Stimulated activated CD4-positive, alpha-beta T cell treated with anti-CD3 and anti-CD28 coated beads, Interleukin-4, amount 100 ng/mL, for 1 hour (primary cell): Measurements from ENCODE around the gene DAPK3.
"Not testable (repeated sequence)": the region's sequence is repeated elsewhere in the genome, so short reads cannot be mapped to it uniquely, and the experiment has no call there.

Source experiments
- DNase-seq: peaks from one replicate; pipeline ENCODE4 v3.0.0-alpha.2; 2020

The DAPK3 gene

DNA sequence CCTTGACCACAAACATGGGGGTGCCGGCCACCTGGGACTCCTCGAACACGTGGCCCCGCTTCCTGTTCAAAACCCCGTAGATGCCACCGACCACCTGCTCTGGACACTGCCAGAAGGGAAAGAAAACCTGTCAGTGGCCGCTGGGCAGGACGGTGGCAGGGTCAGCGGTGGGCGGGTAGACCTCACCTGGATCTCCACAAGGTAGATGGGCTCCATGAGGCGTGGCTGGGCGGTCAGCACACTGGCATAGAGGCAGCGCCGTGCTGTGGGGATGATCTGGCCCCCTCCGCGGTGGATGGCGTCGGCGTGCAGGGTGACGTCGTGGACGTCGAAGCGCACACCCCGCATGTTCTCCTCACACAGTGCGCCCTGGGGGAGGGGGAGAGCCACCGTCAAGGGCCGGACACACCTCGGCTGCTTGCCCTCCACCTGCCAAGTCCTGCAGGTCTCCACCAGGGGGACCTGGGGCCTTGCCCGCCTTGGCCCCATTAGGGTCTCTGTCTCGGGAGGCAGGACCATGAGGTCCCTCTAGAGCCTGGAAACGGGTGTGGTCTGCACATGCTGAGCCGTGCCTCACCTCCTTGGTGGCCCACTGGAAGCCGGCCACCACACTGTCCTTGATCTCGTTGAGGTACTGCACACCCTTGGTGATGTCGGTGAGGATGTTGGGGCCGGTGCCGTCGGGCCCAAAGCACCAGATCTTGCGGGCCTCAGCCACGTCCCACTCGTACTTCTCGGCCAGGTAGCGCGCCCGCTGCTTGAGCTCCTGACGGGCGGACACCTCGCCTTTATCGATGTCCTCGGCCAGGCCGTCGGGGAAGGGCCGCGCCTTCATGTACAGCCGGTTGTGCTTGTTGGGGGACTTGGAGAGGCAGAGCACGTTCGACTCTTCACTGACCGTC is 6.6 kb upstream of the DAPK3 start:
- DNase-seq: no peak

DNA sequence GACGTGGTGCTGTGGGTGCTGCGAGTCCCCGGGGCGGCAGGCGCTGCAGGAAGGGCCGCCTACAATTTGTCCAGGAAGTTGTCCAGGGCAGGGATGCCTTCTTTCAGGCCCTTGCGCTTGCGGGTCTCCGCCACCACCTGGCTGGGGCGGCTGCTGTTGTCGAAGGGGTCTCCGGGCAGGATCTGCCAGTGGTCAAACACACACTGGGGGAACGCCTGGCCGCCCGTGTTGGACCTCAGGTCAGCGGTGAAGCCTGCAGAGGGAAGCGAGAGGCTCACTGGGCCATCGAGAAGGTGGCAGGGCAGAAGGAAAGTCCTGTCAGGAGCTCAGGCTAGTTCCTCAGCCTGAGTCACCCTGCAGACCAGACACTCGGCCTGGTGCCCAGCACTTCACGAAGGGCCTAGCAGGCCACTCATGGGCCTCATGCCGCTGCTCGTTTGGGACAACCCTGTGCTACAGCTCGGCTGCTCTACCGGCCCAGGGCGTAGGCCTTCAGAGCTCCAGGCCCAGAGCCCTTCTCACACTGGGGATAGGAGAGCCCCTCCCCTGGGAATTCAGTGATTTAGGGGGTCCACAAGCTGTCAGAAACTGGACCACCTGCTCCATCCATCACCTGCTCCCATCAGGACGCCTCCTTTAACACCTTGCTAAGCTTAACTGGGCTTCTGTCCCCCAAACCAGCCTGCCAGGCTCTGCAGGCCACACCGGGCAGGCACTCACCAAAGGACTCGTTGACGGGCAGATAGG is 5.8 kb upstream of the DAPK3 start:
- DNase-seq: no peak

DNA sequence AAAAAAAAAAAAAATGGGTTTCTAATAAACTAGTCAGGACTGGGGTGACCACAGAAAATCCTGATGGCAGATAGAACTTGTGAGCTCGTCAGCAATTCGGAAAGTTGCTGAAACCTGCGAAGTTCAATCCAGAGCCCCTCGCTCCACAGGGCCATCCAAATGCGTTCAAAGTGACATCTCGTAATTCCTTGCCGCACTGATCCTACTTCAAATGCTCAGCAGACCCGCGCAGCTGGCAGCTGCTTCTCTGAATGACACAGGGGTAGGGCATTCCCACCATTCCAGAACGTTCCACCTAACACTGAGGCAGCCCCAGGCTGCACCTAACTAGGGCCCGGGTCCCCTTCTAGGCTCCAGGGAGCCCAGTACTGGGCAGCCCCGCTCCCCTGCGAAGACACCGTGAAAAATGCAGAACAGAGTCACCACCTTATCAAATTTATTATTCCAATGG is 4.8 kb upstream of the DAPK3 start:
- no peak for DNase-seq

DNA sequence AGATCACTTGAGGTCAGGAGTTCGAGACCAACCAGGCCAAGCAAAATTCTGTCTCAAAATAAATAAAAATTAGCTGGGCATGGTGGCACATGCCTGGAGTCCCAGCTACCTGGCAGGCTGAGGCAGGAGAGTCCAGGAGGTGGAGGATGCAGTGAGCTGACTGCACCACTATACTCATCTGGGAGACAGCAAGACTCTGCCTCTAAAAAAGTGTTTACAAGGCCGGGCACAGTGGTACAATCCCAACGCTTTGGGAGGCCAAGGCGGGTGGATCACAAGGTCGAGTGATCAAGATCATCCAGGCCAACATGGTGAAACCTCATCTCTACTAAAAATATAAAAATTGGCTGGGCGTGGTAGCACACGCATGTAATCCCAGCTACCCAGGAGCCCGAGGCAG is 4.2 kb upstream of the DAPK3 start:
- no peak for DNase-seq

DNA sequence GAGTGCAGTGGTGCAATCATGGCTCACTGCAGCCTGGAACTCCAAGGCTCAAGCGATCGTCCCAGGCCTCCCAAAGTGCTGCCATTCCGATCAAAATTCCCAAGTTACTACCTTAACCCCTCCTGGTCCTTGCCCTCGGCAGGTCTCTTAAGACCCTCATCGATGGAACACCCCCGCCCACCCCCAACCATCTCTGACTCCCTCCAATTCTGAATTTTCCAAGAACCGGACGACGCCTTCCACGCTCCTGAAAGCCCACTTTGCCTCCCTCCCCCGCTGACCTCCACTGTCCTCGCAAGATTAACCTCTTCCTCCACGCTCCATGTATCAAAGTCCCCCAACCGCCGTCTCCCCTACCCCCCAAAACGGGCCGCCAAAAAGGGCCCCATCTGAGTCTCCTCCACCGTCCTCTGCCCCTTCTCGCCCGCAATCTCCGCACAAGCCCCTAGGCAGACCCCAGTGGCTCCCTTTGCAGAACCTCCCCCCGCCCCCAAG is 539 bp downstream of the DAPK3 start:
- DNase-seq: no peak

DNA sequence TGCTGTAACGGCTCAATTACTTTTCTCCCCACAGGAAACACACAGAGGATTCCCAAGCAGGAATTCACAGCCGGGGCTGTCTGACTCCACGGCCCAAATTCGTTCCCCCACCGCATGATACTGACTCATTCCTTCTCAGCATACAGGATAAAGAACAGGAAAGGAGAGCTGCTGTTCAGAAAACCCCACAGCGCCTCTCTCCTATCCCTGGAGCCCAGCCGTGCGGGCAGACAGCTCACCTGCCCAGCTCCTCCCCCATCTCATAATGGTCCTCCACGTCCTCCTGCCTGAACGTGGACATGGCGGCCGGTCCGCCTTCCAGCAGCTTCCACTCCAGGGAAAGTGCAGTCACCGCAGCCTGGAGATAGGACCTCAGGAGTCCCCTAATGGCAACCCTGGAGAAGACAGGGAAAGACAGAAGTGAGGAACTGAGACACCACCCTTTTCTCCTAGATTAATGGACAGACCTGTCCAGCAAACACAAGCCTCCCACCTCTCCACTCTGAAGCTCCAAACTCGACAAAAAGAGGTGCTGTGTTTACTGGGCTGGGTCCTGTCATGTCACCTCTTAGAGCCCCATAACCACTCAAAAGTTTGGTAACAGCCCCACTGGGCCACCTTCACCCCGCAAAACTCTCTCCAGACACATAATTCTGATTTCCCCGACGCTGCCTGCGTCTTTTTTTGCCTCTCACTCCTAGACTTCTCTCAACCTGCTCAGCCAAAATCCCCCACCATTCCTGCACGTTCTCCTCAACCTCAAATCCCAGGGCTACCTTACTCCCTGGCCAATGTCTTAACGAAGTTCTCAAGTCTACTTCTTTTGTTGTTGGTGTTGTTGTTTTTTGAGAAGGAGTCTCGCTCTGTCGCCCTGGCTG is 1.2 kb downstream of the DAPK3 start:
- DNase-seq: no peak

DNA sequence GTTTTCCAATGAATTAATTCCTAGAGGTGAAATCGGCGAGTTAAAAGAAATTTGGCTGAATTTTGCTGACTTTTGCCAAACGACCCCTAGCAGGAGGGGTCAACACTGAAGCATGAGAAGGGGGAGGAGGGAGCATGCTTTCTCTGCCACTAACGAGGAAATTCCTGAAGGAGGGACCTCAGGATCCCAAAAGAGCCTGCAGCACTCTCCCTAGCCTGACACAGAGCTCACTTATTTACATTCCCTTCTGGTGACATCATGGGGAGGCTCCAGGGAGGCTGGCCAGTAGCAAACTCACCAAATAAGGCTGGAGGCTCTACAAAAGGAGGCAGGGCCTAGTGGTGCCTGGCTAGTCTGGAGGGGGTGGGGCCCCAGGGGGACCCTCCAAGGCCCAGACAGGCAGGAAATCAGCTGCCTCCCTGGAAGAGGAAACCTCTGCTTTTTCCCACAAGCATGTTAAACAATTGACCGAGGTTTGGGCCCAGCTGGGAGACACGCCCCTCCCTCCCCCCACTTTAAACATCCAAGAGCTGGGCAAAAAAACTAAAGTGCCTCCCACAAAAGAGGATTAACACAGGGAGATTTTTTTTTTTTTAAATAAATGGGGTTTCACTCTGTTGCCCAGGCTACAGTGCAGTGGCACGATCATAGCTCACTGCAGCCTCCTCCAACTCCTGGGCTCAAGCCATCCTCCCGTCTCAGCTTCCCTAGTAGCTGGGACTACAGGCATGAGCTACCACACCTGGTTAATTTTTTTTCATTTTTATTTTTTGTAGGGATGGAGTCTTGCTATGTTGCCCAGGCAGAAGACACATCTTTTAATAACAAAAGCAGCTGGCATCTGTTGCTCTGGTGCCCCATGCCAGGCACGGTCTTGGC is 2.1 kb downstream of the DAPK3 start:
- no peak for DNase-seq

DNA sequence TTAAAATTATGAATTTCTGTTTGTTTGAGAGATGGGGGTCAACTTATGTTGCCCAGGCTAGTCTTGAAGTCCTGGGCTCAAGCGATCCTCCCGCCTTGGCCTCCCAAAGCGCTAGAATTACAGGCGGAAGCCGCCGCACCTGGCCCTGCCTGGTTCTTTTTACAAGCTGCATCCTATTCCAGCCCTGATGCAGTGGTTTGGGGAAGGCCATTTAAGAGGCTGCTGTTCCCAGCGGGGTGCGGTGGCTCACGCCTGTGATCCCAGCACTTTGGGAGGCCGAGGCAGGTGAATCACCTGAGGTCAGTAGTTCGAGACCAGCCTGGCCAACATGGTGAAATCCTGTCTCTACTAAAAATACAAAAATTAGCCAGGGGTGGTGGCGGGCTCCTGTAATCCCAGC is 2.9 kb downstream of the DAPK3 start:
- not testable (repeated sequence) for DNase-seq

DNA sequence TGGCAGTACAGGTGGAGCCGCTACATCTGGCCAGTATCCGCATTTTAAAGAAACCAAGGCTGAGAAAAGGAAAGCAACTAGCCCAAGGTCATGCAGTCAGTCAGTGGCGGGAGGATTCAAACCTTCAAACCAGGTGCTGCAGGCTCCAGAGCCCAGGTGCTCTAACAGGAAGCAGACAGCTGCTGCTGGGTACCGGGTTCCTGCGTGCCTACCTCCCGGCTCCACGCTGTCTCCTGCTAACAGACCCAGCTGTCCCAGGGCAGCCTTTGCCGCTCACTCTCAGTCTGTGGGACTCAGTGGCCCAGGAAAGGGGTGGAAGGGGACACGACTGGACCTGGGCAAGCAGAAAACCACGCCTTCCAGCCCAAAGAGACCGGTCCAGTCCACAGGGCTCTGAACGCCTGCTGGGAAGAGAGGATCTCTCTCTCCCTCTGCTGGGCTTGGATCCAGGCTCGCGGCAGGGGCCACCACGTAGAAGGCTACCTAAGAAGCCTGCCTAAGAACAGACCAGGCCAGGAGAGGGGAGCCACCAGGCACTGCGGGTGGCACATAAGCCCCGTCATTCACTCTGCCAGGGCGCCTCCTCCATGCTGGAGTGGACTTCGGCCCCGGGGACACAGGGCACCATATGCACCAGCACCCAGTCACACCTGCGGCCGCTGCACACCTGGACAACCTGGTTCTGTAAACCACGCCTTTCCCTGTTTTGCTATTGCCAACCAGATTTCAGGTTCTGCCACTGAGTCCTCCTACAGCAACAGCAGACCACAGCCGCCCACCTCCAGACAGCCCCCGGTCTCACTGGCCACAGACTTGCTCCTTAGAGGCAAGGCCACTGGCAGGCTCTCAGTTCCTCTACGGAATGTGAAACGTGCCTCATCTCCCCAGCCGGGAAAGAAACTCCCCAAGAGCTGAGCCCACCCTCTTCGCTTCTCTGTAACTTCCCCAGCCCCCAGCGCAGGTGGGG is 4.6 kb downstream of the DAPK3 start:
- no peak for DNase-seq

DNA sequence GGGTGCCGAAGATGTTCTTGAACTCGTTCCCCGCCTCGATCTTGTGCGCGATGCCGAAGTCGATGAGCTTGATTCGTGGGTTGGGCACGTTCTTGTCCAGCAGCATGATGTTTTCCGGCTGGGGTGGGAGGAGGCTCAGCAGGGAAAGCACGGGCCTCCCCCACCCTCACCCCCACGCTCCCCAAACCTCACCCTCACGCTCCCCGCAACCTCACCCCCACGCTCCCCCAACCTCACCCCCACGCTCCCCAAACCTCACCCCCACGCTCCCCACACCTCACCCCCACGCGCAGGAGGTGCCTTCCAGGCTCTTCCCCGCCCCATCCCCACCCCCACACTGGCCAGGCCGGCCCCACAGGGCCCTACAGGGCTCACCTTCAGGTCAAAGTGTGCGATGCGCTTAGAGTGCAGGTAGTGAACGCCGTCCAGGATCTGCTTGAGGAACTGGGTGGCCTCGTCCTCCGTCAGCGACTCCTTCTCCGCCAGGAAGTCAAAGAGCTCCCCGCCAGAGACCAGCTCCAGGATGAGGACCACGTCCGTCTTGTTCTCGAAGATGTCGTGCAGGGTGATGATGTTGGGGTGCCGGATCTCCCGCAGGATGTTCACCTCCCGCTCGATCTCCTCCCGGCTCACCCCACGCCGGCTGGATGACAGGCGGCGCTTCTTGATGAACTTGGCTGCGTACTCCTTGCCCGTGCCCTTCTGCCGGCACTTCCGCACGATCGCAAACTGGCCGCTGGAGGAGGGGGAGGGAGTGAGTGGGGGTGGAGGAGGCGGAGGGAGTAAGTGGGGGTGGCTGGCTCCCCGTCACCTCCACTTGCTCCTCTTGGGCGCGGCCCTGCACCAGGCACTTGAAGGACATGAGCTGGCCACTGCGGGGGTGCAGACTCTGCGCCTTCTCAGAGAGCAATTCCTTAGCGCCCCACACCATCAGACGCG is 6.4 kb downstream of the DAPK3 start:
- no peak for DNase-seq

DNA sequence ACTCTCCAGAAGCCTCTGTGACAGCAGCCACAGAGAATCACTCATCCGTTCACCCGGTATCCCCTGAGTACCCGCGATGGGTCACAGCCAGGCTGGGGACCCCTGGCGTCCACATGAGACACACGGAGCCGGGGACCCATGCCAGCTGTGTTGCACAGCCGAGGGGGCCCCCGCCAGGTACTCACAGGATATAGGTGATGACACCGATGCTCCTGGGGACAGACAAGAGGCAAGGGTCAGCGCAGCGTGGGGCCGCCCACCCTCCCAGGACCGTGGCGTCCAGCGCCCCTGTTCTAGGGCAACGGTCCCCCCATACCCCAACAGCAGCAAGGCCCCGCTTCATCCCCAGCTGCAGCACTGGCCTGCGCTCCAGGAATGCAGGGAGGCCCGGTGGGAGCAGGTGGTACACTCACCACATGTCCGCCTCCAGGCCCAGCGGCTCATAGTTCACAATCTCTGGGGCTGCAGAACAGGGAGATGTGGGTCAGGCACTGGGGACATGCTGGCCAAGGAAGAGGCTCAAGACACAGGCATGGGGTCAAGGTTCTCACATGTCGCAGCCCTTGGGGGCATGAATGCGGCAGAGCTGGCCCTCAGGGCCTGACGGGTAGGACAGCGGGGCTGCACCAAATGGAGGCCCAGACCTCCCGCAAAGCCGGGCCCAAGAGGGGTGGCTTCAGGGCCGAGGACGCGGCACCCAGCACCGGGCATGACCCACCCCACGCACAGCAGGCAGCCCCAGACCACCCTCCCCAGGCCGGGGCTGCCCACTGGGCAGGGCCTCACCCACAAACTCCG is 7.2 kb downstream of the DAPK3 start:
- DNase-seq: no peak

DNA sequence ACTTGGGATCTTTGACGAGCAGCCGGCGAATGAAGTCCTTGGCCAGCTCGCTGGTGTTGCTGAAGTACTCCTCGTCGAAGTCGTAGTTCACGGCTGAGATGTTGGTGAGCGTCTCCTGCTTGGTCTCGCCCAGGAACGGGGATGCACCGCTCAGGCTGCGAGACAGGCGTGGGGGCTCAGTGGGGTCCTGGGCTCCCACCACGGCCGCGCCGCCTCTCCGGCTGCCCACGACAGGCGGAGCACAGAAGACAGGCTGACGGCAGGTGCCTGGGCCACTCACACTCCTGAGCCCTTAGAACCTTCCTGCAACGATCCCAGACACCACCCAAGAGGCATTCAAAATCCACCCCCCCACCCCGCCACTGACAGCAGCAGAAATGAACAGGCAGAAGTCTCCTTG is 9.9 kb downstream of the DAPK3 start:
- DNase-seq: no peak

DNA sequence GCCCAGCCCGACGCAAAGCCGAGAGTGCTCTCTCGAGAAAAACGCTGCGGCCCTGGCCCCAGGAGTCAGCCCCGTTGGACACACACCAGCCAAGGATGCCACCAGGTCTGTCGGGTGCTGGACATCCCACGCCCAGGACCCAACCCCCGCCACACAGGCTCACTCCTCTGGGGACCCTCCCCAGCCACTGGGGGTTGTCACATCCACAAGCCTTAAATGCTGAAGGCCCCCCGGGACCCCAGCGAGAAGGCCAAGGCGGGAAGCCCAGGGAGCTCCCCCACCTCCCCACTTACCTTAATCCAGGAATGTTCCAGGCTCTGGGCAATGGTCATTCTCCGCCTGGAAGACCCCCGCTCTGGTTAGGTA is 11.2 kb downstream of the DAPK3 start:
- DNase-seq: no peak

DNA sequence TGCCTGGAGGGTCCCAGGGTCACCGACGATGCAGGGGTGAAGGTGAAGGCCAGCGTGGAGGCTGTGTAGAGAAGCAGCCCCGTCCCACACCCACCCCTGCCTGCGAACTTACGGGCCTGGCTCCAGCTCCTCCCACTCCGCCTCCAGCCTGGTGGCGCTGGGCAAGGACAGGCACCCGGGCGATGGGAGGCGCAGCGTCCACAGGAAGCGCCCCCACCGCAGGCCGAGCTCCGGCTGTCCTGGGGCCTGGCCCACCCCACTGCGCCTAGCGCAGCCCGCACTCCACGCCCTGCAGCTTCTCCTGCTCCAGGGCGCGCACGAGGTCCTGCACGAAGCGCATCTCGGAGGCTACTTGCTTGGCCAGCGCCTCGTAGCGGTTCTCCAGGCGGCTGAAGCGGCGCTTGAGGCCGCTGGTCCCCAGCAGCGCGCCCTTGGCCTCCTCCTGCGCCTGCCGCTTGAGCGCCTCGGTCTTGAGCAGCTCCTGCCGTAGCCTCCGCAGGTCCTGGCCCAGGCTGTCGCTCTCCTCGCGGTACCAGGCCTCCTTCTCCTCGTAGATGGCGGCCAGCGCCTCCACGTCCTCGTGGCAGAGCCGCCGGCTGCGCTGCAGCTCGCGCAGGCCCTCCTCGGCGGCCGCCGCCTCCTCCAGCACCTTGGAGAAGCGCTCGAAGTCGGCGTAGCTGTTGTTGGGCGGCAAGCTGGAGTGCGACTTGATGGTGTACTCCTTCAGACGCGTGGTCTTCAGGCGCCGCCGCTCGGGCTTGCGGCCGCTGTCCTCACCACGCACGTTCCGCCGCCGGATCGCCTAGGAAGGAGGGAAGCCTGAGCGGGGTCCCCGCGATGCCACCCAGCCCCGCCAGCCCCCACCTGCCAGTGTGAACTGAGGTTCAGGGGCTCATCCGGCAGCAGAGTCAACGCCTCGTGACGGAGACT is 11.8 kb downstream of the DAPK3 start:
- no peak for DNase-seq

DNA sequence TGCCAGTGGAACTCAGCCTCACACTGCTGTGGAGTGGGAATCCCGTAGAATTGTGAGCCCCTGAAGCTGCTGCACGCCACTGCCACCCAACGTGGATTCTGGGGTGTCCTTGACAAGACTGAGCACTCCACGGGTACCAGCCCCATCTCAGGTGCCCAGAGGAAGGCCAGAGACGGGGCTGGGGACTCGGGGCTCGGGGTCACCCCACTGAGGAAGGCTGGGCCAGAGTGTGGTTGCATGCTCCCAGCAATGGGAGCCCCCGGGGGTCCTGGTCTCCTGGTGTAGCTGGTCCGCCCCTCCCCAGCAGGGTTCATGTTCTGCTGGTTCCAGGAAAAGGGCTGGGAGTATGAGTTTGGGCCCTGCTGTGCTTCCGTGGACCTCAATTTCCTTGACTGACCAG is 15.2 kb downstream of the DAPK3 start:
- DNase-seq: no peak

DNA sequence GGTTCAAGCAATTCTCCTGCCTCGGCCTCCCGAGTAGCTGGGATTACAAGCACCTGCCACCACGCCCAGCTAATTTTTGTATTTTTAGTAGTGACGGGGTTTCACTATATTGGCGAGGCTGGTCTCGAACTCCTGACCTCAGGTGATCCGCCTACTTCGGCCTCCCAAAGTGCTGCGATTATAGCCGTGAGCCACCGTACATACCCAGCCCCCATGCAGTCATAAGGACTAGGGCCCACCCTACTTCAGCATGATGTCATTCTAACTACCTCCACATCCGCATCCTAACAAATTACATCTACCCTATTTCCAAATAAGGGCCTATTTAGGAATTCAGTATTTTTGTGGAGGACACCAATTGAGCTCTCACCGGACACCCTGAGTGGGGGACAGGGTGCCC is 15.6 kb downstream of the DAPK3 start:
- DNase-seq: not testable (repeated sequence)

DNA sequence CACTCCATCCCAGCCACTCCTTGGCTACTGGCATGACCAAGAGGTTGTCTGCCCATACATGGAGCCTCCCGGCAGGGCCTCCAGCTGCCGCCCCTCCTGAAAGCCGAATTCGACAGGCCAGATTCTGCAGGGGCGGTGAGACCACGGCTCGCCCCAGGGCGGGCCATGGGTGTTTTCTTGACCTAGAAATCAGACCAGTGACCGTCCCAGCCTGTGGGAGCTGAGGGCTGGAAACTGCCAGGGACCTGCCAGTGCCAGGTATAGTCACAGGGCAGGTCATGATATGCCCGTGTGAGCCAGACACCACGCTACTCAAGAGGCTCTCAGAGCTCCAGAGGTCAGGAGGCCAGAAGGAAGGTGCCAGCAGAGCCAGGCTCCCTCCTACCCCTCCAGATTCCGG is 16.8 kb downstream of the DAPK3 start:
- DNase-seq: no peak
